Measurements from ENCODE around the gene ALDH3A2.

Gene ALDH3A2

DNA sequence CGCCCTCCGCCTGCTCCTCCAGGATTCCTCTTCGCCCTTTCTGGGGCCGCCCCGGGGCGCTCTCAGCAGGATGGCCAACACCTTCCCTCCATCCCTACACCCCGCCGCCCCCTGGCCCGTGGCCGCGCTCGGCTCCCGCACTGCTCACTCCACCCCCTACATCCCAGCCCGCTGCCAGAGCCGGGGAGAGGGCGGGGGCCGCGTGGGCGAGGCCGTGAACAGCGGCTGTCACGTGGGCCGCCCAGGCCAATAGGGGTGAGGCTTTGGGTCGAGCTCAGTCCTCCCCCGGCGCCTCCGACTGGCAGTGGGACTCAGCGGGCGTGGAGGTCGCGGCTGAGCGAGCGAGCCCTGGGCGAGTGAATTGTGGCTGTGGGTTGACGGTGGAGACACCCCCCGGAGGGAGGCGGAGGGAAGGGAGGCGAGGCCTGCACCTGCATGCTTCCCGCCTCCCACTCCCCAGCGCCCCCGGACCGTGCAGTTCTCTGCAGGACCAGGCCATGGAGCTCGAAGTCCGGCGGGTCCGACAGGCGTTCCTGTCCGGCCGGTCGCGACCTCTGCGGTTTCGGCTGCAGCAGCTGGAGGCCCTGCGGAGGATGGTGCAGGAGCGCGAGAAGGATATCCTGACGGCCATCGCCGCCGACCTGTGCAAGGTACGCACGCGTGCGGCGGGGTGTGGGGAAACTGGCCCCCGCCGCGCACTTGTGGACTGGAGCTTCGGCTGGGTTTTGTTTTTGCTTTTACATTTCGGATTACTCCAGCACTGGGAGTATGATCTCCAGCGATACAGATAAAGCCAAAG is at the start of gene ALDH3A2:
TSS of gene ALDH3A2 (plus strand) at position 277 of the 799 bp plus-strand sequence. CDS start at position 498, 221 bp downstream.
- peak; percentile 83 to 88 (median 86) for DNase-seq

DNA sequence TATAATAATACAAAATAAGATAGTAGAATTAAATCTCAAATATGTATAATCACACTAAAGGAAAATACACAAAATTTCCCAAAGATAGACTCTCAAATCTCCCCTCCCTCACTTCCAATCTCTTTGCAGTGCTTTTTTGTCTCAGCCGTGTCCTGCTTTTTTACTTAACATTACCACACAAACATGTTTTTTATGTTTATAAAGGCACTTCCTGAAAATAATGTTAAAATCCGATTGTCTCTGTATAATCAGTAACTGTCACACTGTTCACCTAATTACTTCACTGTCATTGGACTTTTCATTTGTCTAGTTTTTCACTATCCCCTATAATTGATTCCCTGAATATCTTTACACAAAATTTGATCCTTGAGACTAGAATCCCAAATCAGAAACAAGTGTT is 38.2 kb upstream of the ALDH3A2 start:
- no peak for DNase-seq

DNA sequence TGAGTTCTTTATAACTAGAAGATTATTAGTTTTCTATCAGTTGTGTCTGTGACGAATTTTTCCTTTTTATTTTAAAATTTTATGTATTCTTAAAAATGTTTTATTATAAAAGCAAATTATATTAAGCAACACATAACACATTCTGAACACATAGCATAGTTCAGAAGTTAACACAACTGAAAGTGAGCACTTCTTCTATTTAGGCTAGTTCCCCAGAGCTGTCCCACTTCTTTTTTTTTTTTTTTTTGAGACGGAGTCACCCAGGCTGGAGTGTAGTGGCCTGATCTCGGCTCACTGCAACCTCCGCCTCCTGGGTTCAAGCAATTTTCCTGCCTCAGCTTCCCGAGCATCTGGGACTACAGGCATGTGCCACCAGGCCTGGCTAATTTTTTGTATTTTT is 37.7 kb upstream of the ALDH3A2 start:
- DNase-seq: no peak

DNA sequence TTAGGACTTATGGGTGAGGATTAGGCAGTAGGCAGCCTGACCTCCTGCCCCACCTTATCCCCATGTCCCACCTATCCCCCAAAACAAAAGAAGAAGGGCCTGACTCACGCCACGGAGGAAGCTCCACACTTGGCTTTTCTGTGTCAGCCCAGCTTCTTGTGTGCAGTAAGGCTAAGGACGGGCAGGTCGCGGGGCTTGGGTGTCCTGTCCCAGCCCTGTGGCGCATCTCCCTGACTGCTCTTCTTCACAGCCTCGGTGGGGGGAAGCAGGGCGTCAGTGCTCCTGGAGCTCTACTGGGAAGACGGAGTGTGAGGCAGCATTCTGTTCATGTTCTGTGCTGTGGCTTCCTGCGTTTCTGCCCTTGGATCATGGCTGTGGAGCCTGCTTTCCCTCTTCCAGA is 34.6 kb upstream of the ALDH3A2 start:
- DNase-seq: no peak

DNA sequence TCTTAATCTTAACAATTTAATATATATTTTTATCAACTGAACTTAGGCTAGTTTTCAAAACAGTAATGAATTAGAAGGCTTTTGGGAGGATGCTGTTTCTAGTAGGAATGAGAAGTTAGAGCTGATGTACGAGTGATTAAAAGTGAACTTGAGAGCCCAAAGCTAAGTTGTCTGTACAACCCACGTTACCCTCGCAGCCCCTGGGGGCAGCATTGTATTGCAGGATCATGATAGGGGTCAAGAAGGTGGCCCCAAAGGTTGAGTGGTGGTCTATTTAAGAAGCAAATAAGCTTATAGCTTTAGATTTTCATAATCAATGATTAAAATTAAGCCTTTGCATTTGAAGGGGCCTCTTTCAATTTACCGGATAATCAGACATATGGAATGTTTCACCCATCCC is 33.7 kb upstream of the ALDH3A2 start:
- no peak for DNase-seq

DNA sequence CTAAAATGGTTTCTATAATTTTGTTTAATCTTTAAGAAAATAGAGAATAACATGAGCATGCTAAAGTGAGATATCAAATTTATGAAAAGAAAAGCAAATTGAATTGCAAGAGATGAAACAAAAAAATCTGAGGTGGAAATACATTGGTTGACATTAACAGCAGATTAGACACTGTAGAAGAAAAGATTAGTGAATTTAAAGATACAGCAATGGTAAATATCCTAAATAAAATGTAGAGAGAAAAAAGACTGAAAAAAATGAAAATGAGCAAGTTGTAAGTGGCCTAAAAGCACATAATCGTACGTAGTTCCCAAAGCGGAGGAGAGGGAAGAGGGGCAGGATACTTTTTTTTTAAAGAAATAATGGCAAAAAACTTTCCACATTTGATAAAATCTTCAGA is 30.5 kb upstream of the ALDH3A2 start:
- DNase-seq: no peak

DNA sequence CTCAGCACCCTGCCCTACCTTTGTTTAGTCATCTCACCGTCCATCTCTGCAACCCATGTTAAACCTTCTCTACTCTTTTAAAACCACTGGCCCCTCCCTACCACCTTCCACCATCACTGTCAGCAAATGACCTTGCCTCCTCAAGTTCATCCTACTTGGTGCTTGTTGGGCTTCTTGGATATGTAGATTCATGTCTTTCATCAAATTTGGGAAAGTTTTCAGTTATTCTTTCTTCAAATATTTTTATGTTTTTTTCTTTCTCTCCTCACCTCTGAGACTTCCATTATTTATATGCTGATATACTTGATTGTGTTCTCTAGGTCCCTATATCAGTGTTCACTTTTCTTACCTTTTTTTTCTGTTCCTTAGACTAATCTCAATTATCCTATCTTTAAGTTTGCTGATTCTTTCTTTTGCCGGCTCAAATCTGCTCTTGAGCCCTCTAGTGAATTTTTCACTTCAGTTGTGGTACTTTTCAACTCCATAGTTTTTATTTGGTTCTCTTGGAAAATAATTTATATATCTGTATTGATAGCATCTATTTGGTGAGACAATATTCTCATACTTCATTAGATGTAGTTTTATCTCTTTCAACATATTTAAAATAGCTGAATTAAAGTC is 28.7 kb upstream of the ALDH3A2 start:
- DNase-seq: no peak

DNA sequence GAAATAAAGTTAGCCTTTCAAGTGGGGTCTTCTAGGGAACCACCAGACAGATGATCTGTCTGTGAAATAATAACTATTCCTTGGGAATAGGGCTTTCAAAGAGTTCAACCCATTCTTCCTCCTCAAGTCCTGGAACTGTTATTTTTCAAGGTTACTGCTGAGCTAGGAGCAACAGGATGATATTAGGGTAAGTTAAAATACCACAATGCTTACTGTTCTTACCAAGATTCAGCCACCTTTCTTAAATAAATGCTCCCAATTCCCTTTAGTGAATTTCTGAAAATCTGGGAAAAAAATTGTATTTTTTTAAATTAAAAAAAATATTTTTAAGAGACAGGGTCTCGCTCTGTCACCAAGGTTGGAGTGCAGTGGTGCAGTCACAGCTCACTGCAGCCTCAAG is 26.9 kb upstream of the ALDH3A2 start:
- DNase-seq: no peak

DNA sequence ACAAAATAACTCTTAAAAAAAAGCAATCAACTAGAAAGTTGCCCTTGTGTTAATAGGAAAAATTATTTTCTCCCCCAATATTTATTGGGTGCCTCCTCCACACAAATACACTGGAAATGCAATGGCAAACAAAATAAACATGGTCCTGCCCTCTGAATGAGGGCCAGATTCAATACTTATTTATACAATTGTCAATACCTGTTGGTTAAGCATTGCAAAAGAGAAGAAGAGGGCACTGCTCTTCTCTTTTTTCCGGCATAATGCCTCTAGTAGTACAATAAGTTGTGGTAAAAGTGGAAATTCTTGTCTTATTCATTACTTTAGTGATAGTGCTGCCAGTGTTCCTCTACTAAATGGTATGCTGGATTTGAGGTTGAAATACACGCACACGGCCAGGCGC is 22.5 kb upstream of the ALDH3A2 start:
- no peak for DNase-seq

DNA sequence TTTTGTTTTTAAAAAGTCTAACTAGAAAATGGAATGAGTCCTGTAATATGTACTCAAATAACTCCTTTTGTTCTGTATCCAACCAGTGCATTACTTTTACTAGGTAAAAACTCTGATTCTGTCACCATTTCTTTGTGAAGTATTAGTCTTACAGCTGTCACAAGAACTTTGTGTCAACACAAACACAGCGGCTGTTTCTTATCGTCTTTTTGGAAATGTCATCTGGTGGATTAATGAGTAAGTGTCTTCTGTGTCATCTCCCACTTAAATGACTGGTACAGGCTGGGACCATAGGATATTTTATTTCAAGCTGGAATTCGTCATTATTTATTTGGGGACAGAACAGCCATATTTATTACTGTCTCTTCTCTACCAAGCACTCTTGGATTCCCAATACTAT is 19.1 kb upstream of the ALDH3A2 start:
- no peak for DNase-seq

DNA sequence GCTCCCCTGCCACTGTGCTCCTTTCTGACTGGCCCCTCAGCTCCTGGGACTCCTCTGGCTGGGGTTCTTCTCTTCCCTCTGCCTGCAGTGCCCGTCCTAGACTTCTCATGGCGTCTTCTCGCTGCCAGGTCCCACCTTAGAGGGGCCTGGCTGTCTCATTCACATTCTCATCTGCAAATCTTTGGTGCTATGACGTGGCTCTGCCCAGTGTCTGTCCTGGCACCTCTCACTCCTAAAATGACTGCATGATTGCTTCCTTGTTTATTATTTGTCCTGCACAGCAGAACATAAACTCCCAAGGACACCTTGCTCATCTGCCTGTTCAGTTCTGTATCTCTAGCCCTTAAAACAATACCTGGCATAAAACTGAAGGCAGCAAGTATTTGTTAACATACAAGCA is 18.5 kb upstream of the ALDH3A2 start:
- DNase-seq: no peak

DNA sequence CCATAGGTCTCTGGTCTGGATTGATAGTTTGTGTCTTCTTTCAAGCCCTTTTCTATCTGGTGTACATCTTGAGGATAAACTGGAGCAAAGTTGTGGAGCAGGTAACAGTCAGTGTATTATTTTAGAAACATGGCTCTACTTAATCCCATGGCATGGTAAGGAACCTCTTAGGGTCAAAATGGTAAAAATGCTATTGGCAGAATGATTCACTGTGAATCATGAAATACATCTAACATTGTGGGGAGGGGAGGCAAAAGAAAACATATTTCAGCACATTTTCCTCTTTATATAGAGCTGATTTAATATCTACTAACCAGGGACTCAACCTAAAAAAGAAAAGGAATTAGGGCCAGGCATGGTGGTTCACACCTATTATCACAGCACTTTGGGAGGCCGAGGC is 17.9 kb upstream of the ALDH3A2 start:
- DNase-seq: no peak

DNA sequence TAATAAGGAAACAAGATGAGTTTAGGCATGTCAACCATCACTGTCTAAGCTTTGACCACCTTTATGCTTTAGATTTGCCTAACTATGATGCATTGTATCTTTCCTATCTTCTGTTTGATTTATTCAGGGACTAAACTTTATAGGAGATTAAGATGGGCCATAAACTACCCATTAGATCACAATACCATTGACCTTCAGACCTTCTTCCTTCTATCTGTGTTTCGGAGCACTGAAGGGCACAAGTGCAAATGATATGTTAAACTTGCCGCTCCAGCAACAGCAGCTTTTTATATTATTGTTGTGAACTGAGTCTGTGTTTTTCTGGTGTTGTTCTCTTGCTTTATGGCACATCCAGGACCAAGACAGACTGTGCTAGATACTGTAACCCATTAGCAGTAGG is 16.6 kb upstream of the ALDH3A2 start:
- DNase-seq: no peak

DNA sequence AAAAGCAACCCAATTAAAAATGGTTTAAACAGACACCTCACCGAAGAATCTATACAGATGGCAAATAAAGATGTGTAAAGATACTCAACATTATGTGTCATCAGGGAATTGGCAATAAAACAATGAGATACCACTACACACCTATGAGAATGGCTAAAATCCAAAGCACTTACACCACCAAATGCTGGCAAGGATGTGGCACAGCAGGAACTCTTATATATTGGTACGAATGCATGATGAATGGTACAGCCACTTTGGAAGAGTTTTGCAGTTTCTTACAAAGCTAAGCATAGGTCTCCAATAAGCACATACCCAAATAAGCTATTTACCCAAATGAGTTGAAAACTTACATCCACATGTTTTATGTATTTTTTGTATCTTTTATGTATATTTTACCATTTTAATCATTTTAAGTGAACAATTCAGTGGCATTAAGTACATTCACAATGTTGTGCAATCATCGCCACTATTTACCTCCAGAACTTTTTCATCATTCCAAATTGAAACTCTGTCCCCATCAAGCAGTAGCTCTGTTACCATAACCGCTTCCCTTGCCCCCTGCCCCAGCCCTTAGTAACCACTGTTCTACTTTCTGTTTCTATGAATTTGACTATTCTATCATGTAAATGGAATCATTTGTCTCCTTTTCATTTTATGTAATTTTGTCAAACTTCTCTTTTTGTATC is 6.7 kb upstream of the ALDH3A2 start:
- DNase-seq: no peak

DNA sequence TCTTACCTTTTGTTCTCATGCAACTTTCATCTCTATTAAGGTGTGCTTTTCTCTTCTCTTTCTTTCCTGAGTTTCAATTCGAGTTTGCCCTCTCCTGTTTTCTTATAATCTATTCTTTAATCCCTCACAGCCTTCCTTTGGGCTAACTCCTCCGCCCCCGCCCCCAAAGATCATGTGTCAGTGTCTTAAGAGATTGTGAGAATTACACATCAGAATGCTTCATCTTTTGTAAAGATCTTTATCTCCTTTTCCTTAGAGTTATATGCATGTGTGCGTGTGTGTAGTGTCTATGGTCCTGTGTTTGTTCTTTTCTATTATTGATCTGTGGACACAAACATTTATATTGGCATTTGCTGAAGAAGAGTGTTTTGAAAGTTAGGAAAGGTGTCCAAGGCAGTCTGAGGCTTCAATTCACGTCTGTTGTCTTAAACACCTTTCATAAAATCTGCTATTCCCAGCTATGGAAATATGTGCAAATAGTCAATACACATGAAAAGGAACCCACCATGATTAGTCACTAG is 6.1 kb upstream of the ALDH3A2 start:
- DNase-seq: no peak

DNA sequence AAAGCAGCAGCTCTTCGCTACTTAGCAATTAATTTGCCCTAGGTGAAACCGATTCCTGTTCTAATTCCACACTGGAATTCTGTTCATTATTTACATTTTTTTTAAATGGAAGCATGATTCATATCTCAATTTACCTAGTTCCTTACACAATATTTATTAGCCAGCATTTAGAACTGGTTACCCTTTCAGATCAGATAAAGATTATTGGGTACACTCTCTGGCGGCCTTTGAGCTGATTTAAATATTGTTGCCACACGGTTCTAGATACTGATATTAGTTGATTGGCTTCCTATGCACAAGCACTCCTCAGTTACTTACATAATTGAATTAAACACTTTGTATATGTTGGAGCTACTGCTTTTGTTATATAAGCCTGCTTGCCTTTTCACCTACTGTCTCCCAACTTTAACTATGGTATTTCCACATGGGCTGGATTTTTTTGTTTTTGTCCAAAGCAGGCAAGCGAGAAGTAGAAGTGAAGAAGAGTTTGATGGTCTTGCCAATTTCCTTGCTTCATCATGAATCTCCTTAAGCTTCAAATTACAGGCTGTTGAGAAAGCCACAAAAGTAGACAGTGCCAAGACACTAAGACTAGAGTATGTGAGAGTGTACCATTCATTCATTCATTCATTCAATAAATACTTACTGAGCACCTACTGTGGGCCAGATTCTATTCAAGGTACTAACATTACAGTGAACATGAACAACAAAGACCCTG is 3.9 kb upstream of the ALDH3A2 start:
- no peak for DNase-seq

DNA sequence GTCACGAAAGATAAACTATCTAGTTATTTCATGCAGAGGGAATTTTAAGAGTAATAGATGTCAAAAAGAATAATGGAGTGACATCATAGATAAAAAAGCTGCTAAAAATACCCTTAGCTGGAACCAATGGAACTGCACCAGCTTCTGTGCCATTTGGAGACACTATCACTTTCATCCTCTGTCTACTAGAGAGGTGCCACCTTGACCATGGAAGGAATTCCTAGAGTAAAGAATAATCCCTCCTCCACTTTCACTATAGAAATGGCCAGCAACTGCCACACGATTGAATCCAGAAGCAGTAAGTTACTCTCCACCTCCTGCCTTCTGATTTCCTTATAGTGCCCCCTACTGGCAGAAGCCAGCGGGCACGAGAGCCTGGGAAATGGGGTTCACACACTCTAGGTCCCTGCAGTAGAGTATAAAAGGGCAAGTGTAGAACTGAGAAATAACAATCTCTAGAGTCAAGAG is 2.8 kb upstream of the ALDH3A2 start:
- DNase-seq: peak in 1 of 4 experiments; percentile 15

DNA sequence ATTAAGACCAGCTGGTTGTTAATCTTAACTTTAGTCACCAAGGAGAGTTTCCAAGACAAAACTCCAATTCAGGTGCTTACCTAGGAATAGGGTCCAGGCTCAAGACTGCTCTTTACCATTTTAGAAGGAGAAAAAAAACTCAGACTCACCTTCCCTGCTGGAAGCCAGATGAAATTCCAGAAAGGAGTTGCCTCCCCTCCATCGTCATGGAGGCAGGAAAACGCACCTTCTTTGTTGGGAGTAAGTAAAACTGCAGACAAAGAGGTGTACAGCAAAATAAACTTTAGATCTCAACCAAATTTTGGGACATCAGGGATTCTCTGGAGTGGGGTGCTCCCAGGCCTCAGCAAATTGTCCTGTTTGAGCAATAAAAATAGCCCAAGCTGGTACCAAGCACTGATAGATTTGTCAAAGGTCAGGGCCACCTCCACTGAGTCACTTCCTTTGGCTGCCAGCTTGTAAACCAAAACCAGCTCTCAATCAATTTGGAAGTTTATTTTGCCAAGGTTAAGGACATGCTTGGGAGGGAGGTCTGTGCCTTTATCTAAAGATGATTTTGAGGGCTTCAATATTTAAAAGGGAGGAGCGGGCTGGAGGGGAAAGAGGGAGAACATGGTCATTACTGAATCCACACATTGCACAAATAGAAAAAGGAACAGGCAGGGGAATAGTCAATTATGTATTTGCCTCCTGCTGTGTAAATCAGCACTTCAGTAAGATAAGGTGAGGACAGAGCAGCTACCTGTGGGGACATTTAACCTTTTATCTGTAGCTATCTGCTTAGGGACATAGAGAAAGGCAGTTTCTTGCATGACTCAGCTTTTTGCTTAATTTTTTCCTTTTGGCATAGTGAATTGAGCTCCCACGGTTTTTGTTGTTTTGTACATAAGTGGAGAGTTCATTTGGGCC is 1.5 kb upstream of the ALDH3A2 start:
- no peak for DNase-seq

DNA sequence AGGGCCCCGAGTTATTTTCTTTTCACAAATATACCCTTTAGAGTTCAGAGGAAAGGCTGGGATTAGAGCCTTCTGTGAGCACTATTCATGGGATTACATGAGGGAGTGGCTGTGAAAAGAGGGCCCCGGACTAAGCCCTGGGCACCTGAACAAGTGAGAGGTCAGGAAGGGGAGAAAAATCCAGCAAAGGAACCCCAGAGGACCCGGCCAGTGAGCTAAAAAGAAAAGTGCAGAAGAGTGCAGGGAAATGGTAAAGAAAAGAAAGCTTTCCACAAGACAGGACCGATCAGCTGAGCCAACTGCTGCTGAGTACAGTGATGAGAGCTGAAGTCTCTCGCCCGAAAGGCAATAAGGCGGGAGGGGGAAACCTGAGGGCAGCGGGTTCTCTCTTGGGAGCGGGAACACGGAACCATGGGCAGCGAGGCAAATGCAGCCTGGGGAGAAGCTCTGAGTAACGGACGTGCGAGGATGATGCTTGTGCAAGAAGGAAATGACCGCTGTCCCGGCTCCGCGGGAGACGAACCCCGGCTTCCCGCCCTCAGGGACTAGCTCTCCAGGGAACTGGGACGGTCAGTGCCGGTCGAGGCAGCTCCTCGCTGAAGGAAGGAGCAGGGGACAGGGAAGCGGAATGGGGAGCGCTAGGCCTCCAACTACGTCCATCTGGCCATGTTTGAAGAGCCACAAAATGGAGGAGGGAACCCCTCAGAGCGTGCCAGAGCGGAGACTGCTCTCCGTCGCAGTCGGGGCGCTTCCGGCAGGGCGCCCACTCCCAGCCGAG is 665 bp upstream of the ALDH3A2 start:
- no peak for DNase-seq

DNA sequence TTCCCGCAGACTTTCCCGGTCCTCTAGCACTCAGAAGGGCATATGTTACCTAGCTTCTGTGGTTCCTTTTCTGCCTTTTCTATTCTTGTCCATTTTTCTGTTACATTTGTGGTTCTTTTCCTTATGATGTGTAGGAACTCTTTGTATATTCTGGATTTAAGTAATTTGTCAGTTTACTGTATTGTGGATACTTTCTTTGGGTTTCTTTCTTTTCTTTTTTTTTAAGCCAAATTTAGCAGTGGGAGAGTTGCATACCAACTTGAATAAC is 657 bp downstream of the ALDH3A2 start:
- DNase-seq: no peak

DNA sequence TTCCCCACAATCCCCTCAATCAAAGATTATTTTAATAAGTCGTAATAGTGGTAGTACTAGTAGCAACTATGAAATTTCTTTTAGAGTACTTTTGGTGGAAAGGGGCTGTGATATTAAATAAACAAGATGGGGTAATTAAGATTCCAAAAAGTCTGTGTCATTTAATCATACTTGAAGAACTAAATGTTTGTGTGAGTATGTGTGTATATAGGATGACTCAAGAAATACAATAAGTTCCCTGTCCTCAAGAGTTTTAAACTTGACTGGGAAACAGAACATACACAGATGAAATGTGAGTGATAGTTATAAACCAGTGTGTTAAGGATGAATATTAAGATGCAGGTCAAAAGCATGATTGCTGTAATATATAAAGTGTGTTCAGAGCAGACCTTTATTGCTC is 2.3 kb downstream of the ALDH3A2 start:
- DNase-seq: no peak
